GM15510 (cell line): Measurements from ENCODE around the gene SAFB.

Experiments used
- POLR2A ChIP-seq: IDR thresholded peaks from 3 replicates; pipeline ENCODE4 v1.6.1; 2011; ENCODE audit warnings: borderline replicate concordance; ENCODE audit not compliant: insufficient read length; ENCODE audit errors: extremely low read depth

The SAFB gene

DNA sequence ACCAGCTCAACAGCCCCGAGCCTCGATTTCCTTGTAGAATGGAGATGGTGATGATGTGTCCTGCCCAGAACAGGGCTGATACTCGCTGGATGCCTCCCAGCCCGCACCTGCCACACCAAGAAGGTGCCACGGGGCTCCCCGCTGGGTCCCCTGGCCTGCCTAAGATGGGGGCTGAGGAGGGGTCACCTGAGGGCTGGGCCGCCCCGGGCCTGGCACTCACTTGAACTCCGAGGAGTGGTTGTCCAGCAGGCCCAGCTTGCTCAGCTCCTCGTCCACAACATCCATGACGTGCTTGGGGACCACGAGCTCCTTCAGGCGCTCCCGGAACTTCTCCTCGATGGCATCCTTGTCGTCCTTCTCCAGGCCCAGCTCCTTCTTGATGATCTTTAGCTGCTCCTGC, 82.7 kb downstream of the SAFB start:
- no peak for TF ChIP-seq POLR2A

- TF ChIP-seq POLR2A, result no peak
Observed at GRCh38 chr19:5706876-5707573, 84.1 kb downstream of the SAFB start.

DNA sequence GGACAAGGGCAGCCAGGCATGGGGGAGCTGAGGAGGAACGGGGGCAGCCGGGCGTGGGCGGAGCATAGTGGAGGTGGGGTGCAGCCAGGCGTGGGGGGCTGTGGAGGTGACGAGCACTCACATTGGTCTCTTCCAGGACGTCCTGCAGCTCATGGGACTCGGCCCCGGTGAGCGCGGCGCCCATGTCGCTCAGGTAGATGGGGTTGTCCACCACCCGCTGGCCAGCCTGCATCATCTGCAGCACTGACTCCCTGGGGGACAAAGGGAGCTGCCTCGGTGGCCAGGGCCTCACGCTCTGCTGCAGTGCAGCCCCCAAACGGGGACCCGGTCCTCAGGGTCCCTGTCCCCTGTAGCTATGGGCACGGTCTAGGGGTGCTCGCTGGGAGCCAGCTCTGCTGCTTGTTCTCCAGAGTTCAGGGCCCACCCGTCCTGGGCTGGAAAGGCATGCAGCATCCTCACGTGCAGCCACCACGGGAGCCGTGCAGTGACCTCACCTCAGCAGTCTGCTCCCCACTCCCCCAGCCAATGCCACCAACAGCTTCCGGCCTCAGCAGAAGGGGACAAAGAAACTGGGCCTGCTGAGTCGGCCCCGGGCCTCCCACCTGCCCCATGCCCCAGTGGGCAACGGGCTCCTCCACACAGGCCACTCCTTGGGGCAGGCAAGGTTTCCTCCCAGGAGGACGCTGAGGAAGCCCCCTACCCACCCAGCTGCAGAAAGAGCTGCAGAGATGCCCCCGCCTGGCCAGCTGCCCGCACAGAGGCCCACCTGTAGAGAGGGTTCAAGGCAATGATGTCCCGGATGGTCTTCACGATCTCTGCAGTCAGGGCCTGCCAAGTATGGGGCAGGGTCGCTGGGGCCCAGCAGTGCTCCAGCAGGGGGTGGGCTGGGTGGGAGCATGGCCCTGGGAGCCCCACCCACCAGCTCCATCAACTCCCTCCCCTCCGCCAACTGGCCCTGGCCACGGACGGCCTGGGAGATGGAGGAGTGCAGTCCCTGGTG, 85.0 kb downstream of the SAFB start:
- no peak for TF ChIP-seq POLR2A

- no peak for TF ChIP-seq POLR2A
Observed at GRCh38 chr19:5711025-5711424, 88.1 kb downstream of the SAFB start.

- TF ChIP-seq POLR2A, result no peak
Observed at GRCh38 chr19:5711713-5712161, 88.9 kb downstream of the SAFB start.

- TF ChIP-seq POLR2A, result no peak
Observed at GRCh38 chr19:5713228-5713627, 90.3 kb downstream of the SAFB start.

- TF ChIP-seq POLR2A, result no peak
Observed at GRCh38 chr19:5714816-5715215, 91.9 kb downstream of the SAFB start.

- TF ChIP-seq POLR2A, result no peak
Observed at GRCh38 chr19:5717215-5717935, 94.5 kb downstream of the SAFB start.
